ENCODE results near the gene RASSF5. TPM values are rescaled to one million over a fixed set of nuclear protein-coding genes. Genes with fewer than 3 reads are reported as not detected.

Gene RASSF5
- total and polyA plus RNA-seq, 12 donors: 0.90 to 26.0 (median 6.4) TPM

DNA sequence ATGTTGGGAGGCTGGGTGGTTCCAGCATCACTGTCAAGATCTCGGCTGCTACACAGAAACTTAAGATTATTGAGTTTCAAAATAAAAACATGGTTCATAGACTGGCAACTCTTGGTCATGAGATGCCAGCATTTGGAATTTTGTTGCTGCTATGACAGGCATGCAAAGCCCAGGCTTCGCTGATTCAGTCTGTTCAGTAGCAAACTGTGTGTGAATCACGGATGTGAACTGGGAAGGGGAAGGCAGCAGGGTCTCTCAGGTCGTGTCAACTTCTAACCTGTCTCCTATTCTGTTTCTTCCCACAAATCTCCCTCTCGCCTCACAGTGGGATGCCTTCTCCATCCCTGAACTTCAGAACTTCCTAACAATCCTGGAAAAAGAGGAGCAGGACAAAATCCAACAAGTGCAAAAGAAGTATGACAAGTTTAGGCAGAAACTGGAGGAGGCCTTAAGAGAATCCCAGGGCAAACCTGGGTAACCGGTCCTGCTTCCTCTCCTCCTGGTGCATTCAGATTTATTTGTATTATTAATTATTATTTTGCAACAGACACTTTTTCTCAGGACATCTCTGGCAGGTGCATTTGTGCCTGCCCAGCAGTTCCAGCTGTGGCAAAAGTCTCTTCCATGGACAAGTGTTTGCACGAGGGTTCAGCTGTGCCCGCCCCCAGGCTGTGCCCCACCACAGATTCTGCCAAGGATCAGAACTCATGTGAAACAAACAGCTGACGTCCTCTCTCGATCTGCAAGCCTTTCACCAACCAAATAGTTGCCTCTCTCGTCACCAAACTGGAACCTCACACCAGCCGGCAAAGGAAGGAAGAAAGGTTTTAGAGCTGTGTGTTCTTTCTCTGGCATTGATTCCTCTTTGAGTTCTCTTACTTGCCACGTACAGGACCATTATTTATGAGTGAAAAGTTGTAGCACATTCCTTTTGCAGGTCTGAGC, 79.4 kb downstream of the RASSF5 start:
- Histone ChIP-seq H3K9me3 (no peaks in the 10 kb centered on the region), H3K27ac (no peak overlapping the region)
- TF ChIP-seq, protein P1, sequence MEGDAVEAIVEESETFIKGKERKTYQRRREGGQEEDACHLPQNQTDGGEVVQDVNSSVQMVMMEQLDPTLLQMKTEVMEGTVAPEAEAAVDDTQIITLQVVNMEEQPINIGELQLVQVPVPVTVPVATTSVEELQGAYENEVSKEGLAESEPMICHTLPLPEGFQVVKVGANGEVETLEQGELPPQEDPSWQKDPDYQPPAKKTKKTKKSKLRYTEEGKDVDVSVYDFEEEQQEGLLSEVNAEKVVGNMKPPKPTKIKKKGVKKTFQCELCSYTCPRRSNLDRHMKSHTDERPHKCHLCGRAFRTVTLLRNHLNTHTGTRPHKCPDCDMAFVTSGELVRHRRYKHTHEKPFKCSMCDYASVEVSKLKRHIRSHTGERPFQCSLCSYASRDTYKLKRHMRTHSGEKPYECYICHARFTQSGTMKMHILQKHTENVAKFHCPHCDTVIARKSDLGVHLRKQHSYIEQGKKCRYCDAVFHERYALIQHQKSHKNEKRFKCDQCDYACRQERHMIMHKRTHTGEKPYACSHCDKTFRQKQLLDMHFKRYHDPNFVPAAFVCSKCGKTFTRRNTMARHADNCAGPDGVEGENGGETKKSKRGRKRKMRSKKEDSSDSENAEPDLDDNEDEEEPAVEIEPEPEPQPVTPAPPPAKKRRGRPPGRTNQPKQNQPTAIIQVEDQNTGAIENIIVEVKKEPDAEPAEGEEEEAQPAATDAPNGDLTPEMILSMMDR (IDR thresholded peaks at IDR 0.05): no peak

DNA sequence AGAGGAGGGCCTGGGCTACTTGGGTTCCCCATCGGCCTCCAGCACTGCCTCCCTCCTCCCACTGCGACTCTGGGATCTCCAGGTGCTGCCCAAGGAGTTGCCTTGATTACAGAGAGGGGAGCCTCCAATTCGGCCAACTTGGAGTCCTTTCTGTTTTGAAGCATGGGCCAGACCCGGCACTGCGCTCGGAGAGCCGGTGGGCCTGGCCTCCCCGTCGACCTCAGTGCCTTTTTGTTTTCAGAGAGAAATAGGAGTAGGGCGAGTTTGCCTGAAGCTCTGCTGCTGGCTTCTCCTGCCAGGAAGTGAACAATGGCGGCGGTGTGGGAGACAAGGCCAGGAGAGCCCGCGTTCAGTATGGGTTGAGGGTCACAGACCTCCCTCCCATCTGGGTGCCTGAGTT, 80.6 kb downstream of the RASSF5 start:
- intact Hi-C loops (cut with DNase I): no loop called here

More for the DNA sequence above, 79.4 kb downstream of the RASSF5 start:
- Histone ChIP-seq H3K27me3 (no peaks in the 10 kb centered on the region), H3K4me3 (no peak overlapping the region), H3K4me1 (peaks cover 0 to 61% (median 9%) of the 10 kb centered on the region in 9 donors), H3K36me3 (peaks cover 0 to 88% (median 36%) of the 10 kb centered on the region in 9 donors)
- WGBS, 2 donors: 83% methylated on average over 13 of the region's 13 CpGs
- ATAC-seq (no peak), DNase-seq (no peak)
- intact Hi-C loops (cut with DNase I): no loop called here

DNA sequence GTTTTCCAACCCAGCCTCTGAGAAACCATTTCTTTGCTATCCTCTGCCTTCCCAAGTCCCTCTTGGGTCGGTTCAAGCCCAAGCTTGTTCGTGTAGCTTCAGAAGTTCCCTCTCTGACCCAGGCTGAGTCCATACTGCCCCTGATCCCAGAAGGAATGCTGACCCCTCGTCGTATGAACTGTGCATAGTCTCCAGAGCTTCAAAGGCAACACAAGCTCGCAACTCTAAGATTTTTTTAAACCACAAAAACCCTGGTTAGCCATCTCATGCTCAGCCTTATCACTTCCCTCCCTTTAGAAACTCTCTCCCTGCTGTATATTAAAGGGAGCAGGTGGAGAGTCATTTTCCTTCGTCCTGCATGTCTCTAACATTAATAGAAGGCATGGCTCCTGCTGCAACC, 81.2 kb downstream of the RASSF5 start:
- H3K4me3 ChIP-seq: no peak overlapping the region
- 78 to 79% methylated on average over 6 of the region's 6 CpGs for WGBS, 2 donors
- H3K9me3 ChIP-seq: no peaks in the 10 kb centered on the region
- H3K4me1 ChIP-seq: peaks cover 0 to 44% (median 9%) of the 10 kb centered on the region in 9 donors
- intact Hi-C loops (cut with DNase I): no loop called here
- peaks cover 0 to 91% (median 49%) of the 10 kb centered on the region in 9 donors for H3K36me3 ChIP-seq
- DNase-seq: no peak
- no peaks in the 10 kb centered on the region for H3K27me3 ChIP-seq
- H3K27ac ChIP-seq: peak overlapping the region in 4 of 10 donors; percentile 7 to 50 (median 37)
- TF ChIP-seq, protein P1 (IDR thresholded peaks at IDR 0.05): no peak
- ATAC-seq: no peak

More for the DNA sequence above, 80.6 kb downstream of the RASSF5 start:
- Histone ChIP-seq H3K4me3 (no peak overlapping the region), H3K4me1 (peaks cover 0 to 50% (median 9%) of the 10 kb centered on the region in 9 donors), H3K36me3 (peaks cover 0 to 93% (median 47%) of the 10 kb centered on the region in 9 donors), H3K27me3 (no peaks in the 10 kb centered on the region), H3K9me3 (no peaks in the 10 kb centered on the region), H3K27ac (peak overlapping the region in 2 of 10 donors; percentile 7 to 50)
- no peak for ATAC-seq
- TF ChIP-seq, protein P1 (IDR thresholded peaks at IDR 0.05): no peak
- 84 to 87% methylated on average over 14 of the region's 14 CpGs for WGBS, 2 donors
- DNase-seq: no peak

DNA sequence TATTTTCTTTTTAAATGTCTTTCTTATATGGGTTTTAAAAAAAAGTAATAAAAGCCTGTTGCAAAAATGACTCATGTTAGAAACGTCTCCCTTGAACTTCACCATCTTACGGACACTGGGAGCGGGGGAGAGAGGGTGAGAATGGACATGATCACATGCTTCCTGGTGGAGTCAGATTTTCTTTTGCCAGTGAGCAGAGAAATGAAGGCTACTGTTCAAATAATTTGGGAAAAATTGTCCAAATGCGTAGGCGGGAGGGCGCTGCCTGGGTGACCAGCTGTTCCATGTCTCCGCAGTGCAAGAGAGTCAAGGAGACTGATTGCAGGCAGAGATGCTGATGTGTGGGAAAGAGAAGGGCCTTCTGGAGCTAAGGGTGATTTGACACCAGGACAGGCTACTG, 81.9 kb downstream of the RASSF5 start:
- peak overlapping the region in 5 of 10 donors; percentile 9 to 50 (median 33) for H3K27ac ChIP-seq
- peak in 1 of 2 donors; percentile 45 for DNase-seq
- ATAC-seq: peak; percentile 52 to 85 (median 68)
- H3K36me3 ChIP-seq: peaks cover 0 to 94% (median 52%) of the 10 kb centered on the region in 9 donors
- 67% methylated on average over 7 of the region's 7 CpGs for WGBS, 2 donors
- H3K27me3 ChIP-seq: no peaks in the 10 kb centered on the region
- TF ChIP-seq, protein P1 (IDR thresholded peaks at IDR 0.05): no peak
- no peaks in the 10 kb centered on the region for H3K9me3 ChIP-seq
- intact Hi-C loops (cut with DNase I): no loop called here
- H3K4me1 ChIP-seq: peaks cover 0 to 38% (median 8%) of the 10 kb centered on the region in 9 donors
- H3K4me3 ChIP-seq: no peak overlapping the region

All from heart right ventricle (tissue), 16 donors.